ENCODE data around the gene ANKH.

ANKH gene

DNA sequence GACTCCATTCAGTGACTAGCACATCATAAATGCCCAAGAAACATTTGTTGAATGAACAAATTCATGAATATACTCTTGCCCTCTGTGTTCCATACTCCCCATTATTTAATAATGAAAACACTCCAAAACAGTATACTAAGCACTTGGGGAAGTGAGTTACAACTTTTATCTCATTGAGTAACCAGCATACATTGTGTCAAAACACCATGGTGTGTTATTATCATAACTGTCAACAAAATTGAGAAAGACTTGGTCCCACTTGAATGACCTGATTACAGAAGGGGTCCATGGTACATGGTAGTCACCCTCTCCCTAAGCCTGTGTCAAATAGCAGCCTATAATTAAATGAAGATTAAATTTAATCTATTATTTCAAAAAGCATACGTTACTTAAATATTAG is 16.2 kb downstream of the ANKH start:
- no peak overlapping the region for H3K4me3 ChIP-seq (replicated peaks; ENCODE audit: low read depth, low read length)
- DNase-seq (ENCODE audit: low read depth), result no peak
- TF ChIP-seq, protein P1, sequence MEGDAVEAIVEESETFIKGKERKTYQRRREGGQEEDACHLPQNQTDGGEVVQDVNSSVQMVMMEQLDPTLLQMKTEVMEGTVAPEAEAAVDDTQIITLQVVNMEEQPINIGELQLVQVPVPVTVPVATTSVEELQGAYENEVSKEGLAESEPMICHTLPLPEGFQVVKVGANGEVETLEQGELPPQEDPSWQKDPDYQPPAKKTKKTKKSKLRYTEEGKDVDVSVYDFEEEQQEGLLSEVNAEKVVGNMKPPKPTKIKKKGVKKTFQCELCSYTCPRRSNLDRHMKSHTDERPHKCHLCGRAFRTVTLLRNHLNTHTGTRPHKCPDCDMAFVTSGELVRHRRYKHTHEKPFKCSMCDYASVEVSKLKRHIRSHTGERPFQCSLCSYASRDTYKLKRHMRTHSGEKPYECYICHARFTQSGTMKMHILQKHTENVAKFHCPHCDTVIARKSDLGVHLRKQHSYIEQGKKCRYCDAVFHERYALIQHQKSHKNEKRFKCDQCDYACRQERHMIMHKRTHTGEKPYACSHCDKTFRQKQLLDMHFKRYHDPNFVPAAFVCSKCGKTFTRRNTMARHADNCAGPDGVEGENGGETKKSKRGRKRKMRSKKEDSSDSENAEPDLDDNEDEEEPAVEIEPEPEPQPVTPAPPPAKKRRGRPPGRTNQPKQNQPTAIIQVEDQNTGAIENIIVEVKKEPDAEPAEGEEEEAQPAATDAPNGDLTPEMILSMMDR (IDR thresholded peaks at IDR 0.05; ENCODE audit: low read length, missing control alignments), result no peak

GRCh38 chr5:14854799-14855198 is 16.8 kb downstream of the ANKH start:
- H3K4me3 ChIP-seq (replicated peaks; ENCODE audit: low read depth, low read length), result no peak overlapping the region
- TF ChIP-seq, protein P1 (IDR thresholded peaks at IDR 0.05; ENCODE audit: low read length, missing control alignments), result no peak
- no peak for DNase-seq (ENCODE audit: low read depth)

DNA sequence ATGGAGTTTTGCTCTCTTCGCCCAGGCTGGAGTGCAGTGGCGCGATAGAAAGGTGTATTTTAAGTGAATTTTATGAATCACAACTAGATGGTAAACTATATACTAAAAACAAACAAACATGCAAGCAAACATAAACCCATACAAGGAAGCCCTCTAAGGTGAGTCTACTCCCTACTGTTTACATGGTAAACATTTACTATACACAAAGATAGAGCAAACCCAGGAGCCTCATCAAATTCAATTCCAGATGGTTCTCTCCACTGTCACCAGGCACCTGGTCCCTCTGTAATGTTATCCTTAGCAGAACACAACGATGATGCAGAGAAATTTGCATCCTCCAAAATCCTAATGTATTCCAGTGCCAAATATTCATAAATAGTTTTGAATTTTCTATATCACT is 17.9 kb downstream of the ANKH start:
- H3K4me3 ChIP-seq (replicated peaks; ENCODE audit: low read depth, low read length), result no peak overlapping the region
- no peak for DNase-seq (ENCODE audit: low read depth)
- TF ChIP-seq, protein P1 (IDR thresholded peaks at IDR 0.05; ENCODE audit: low read length, missing control alignments), result no peak

DNA sequence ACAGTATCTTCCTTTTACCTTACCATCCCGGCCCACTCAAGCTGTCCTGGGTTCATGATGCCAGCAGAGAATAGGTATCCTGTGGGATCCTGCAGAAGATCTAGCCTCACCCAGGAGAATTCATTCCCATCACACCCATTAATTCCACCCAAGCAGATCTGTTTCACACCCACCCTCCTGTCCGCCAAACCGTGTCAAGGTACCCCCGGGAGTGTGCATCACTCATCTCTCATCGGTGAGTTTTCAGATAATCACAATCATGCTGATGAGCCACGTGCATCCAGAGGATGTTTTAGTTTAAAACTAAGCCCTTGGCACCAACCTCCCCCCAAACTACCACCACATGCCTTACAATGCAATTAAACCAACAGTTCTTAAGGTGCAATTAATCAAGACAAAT is 18.8 kb downstream of the ANKH start:
- no peak for DNase-seq (ENCODE audit: low read depth)
- TF ChIP-seq, protein P1 (IDR thresholded peaks at IDR 0.05; ENCODE audit: low read length, missing control alignments), result no peak
- no peak overlapping the region for H3K4me3 ChIP-seq (replicated peaks; ENCODE audit: low read depth, low read length)

DNA sequence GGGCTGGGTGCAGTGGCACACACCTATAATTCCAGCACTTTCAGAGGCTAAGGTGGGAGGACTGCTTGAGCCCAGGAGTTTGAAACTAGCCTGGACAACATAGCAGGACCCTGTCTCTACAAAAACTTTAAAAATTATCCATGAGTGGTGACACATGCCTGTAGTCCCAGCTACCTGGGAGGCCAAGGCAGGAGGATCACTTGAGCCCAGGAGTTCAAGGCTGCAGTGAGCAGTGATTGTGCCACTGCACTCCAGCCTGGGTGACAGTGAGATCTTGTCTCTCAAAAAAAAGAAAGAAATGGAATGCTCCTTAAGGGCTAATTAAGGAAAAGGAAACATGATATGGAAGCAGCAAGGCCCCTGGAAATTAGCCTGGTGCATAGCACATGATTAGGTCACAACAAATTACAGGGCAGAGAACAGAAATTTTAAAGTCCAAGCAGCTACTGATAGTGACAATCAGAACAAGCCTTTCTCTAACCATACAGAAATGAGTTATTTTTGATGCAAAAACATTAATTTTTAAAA is 19.5 kb downstream of the ANKH start:
- TF ChIP-seq, protein P1 (IDR thresholded peaks at IDR 0.05; ENCODE audit: low read length, missing control alignments), result no peak
- no peak overlapping the region for H3K4me3 ChIP-seq (replicated peaks; ENCODE audit: low read depth, low read length)
- no peak for DNase-seq (ENCODE audit: low read depth)

GRCh38 chr5:14851597-14851996 is 20.0 kb downstream of the ANKH start:
- no peak overlapping the region for H3K4me3 ChIP-seq (replicated peaks; ENCODE audit: low read depth, low read length)
- DNase-seq (ENCODE audit: low read depth), result no peak
- TF ChIP-seq, protein P1 (IDR thresholded peaks at IDR 0.05; ENCODE audit: low read length, missing control alignments), result no peak

DNA sequence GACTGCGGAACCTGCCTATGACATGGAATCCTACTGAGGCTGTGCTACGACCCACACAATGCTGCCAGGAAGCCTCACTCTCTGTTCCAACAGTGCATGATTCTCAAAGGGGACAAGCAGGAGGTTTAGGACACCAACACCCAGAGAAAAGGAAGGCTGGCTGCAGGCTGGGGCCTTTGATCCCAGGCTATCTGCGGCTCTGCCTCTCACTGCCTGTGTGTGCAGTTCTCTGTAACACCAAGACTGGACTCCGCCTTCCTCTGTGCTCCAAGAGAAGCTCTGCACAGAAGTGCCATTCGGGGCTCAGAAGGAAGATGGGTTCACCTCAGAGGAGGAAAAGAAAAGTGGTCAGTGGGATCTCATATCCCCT is 20.5 kb downstream of the ANKH start:
- TF ChIP-seq, protein P1 (IDR thresholded peaks at IDR 0.05; ENCODE audit: low read length, missing control alignments), result no peak
- H3K4me3 ChIP-seq (replicated peaks; ENCODE audit: low read depth, low read length), result no peak overlapping the region
- no peak for DNase-seq (ENCODE audit: low read depth)
